Esophagus muscularis mucosa (tissue), 4 donors: ENCODE measurements around the gene SETBP1. TPM values are rescaled to one million over a fixed set of nuclear protein-coding genes. Genes with fewer than 3 reads are reported as not detected.

Source experiments
- DNase-seq: peaks from one replicate; pipeline ENCODE4 v3.0.0-alpha.2; 2017; ENCODE audit errors: extremely low spot score
- H3K27ac ChIP-seq, 4 donors: fragments of 200-600 bp; sonication (generic); replicated peaks in 1 of 4; 1 replicate in 3 of 4; 2 replicates in 1 of 4; pipeline ENCODE4 v1.5.1; 2016 to 2019; ENCODE audit warnings: mild to moderate bottlenecking in 1 of 4
- H3K27me3 ChIP-seq, 4 donors: fragments of 200-600 bp; sonication (generic); one replicate each; pipeline versions ENCODE4 v1.5.1 to v1.6.0; 2016 to 2019
- H3K36me3 ChIP-seq, 4 donors: fragments of 200-600 bp; sonication (generic); one replicate each; pipeline ENCODE4 v1.5.1; 2016 to 2019
- H3K4me1 ChIP-seq, 4 donors: fragments of 200-600 bp; sonication (generic); one replicate each; pipeline ENCODE4 v1.5.1; 2016 to 2019
- H3K4me3 ChIP-seq, 4 donors: fragments of 200-600 bp; sonication (generic); 1 replicate in 2 of 4; 2 replicates in 2 of 4; pipeline ENCODE4 v1.5.1; 2016 to 2019; ENCODE audit warnings: mild to moderate bottlenecking in 4 of 4, moderate library complexity in 1 of 4
- H3K9me3 ChIP-seq, 4 donors: fragments of 200-600 bp; sonication (generic); 1 replicate in 3 of 4; 2 replicates in 1 of 4; pipeline ENCODE4 v1.5.1; 2016 to 2019
- CTCF ChIP-seq, 3 experiments: fragments of 200-600 bp in 2 of 3; fragments of 450-650 bp in 1 of 3; sonication (generic) in 2 of 3; IDR thresholded peaks; one replicate each; pipeline ENCODE4 v1.5.1; 2017 to 2019; ENCODE audit warnings: antibody characterized with exemption in 3 of 3, mild to moderate bottlenecking in 2 of 3, moderate library complexity in 1 of 3
- EP300 ChIP-seq: sonication (generic); formaldehyde crosslinking; IDR thresholded peaks from one replicate; pipeline ENCODE4 v1.6.1; 2017; ENCODE audit warnings: antibody characterized with exemption
- POLR2A ChIP-seq: fragments of 450-650 bp; IDR thresholded peaks from one replicate; pipeline ENCODE4 v1.6.1; 2017; ENCODE audit warnings: antibody characterized with exemption, moderate library complexity, mild to moderate bottlenecking, low read depth
- POLR2AphosphoS5 ChIP-seq, 2 donors: sonication (generic); formaldehyde crosslinking; IDR thresholded peaks; one replicate each; pipeline ENCODE4 v1.6.1; 2017; ENCODE audit warnings: antibody characterized with exemption in 2 of 2
- WGBS: methylation state at CpG from one replicate; pipeline ENCODE4 v1.1.5; 2018; 5-methylcytosine and 5-hydroxymethylcytosine counted together
- intact Hi-C: fragments of 100-400 bp; cut with DNase I; formaldehyde crosslinking; loops from one replicate; pipeline ENCODE4 v1.15.1; 2023
- total RNA-seq, 4 donors: library from RNA; depleted of rRNA; stranded (reverse); fragments of >200 nt; gene quantifications; one replicate each; pipeline versions ENCODE4 v1.1.0 to v1.2.1, GENCODE V29; 2016

Gene SETBP1
- total RNA-seq, 4 donors from 2014 or later, result 40.9 to 86.5 (median 65.1) TPM

- intact Hi-C loops, result no loop called here
These were observed 135.8 kb downstream of the SETBP1 start for GRCh38 chr18:44816477-44816876.

GRCh38 chr18:44817831-44818473 lies 137.3 kb downstream of the SETBP1 start:
- 59% methylated on average over 10 of the region's 10 CpGs for WGBS
- Histone ChIP-seq H3K4me3 (no peak overlapping the region), H3K4me1 (peaks cover 5 to 62% (median 48%) of the 10 kb centered on the region in 4 donors), H3K27me3 (no peaks in the 10 kb centered on the region), H3K27ac (peak overlapping the region; percentile 15 to 51 (median 34)), H3K36me3 (no peaks in the 10 kb centered on the region), H3K9me3 (no peaks in the 10 kb centered on the region)
- DNase-seq, result no peak
- TF ChIP-seq POLR2A (no peak), CTCF (IDR thresholded peaks at IDR 0.05) (no peak), POLR2AphosphoS5 (IDR thresholded peaks at IDR 0.05) (no peak), EP300 (no peak)
- intact Hi-C loops, result no loop called here

More at GRCh38 chr18:44816477-44816876, 135.8 kb downstream of the SETBP1 start:
- H3K36me3 ChIP-seq, result no peaks in the 10 kb centered on the region
- no peaks in the 10 kb centered on the region for H3K9me3 ChIP-seq
- DNase-seq, result no peak
- no peak overlapping the region for H3K4me3 ChIP-seq
- H3K4me1 ChIP-seq, result peaks cover 5 to 72% (median 53%) of the 10 kb centered on the region in 4 donors
- H3K27ac ChIP-seq, result no peak overlapping the region
- 85% methylated on average over 6 of the region's 6 CpGs for WGBS
- no peak for TF ChIP-seq POLR2AphosphoS5 (IDR thresholded peaks at IDR 0.05)
- TF ChIP-seq POLR2A, result no peak
- no peak for TF ChIP-seq CTCF (IDR thresholded peaks at IDR 0.05)
- TF ChIP-seq EP300, result no peak
- no peaks in the 10 kb centered on the region for H3K27me3 ChIP-seq

- Histone ChIP-seq H3K9me3 (no peaks in the 10 kb centered on the region), H3K4me3 (no peak overlapping the region), H3K36me3 (no peaks in the 10 kb centered on the region), H3K27ac (peak overlapping the region in 3 of 4 donors; percentile 16 to 51 (median 24)), H3K4me1 (peaks cover 7 to 69% (median 57%) of the 10 kb centered on the region in 4 donors), H3K27me3 (no peaks in the 10 kb centered on the region)
- TF ChIP-seq EP300 (no peak), CTCF (IDR thresholded peaks at IDR 0.05) (no peak), POLR2AphosphoS5 (IDR thresholded peaks at IDR 0.05) (no peak), POLR2A (no peak)
- DNase-seq, result no peak
- 71% methylated on average over 7 of the region's 7 CpGs for WGBS
- intact Hi-C loops, result no loop called here
These were observed 138.1 kb downstream of the SETBP1 start for GRCh38 chr18:44818668-44819403.

- H3K9me3 ChIP-seq, result no peaks in the 10 kb centered on the region
- 83% methylated on average over 6 of the region's 6 CpGs for WGBS
- no peak for DNase-seq
- peaks cover 10 to 81% (median 69%) of the 10 kb centered on the region in 4 donors for H3K4me1 ChIP-seq
- peak overlapping the region in 3 of 4 donors; percentile 3 to 17 (median 16) for H3K27ac ChIP-seq
- intact Hi-C loops, result no loop called here
- H3K36me3 ChIP-seq, result no peaks in the 10 kb centered on the region
- no peak overlapping the region for H3K4me3 ChIP-seq
- TF ChIP-seq CTCF (IDR thresholded peaks at IDR 0.05) (no peak), POLR2A (no peak), EP300 (no peak), POLR2AphosphoS5 (IDR thresholded peaks at IDR 0.05) (no peak)
- no peaks in the 10 kb centered on the region for H3K27me3 ChIP-seq
These were observed 139.3 kb downstream of the SETBP1 start for GRCh38 chr18:44819944-44820510.
